KMS-11 (cell line): Measurements from ENCODE around the gene KRTAP5-10.

ENCODE experiments used
- H2AFZ ChIP-seq: fragments of 200-600 bp; sonication (generic); 2 replicates; pipeline ENCODE4 v1.6.1; 2016; ENCODE audit warnings: antibody characterized with exemption, mixed run types, low read depth
- H3K27ac ChIP-seq: fragments of 200-600 bp; sonication (generic); 2 replicates; pipeline ENCODE4 v1.6.1; 2016; ENCODE audit warnings: mild to moderate bottlenecking, mixed run types
- H3K27me3 ChIP-seq: fragments of 200-600 bp; sonication (generic); 2 replicates; pipeline ENCODE4 v1.6.1; 2017; ENCODE audit warnings: mild to moderate bottlenecking, low read depth, mixed run types, moderate library complexity; ENCODE audit not compliant: insufficient read depth
- H3K36me3 ChIP-seq: fragments of 200-600 bp; sonication (generic); 2 replicates; pipeline ENCODE4 v1.6.1; 2017; ENCODE audit warnings: mild to moderate bottlenecking, mixed run types; ENCODE audit not compliant: insufficient read depth
- H3K4me1 ChIP-seq: fragments of 200-600 bp; sonication (generic); 2 replicates; pipeline ENCODE4 v1.6.1; 2016; ENCODE audit warnings: mild to moderate bottlenecking, low read depth, mixed run types; ENCODE audit not compliant: poor library complexity, severe bottlenecking
- H3K4me2 ChIP-seq: fragments of 200-600 bp; sonication (generic); 2 replicates; pipeline ENCODE4 v1.7.0; 2016; ENCODE audit warnings: mild to moderate bottlenecking, mixed run types
- H3K4me3 ChIP-seq: fragments of 200-600 bp; sonication (generic); IDR thresholded peaks from 2 replicates; pipeline ENCODE4 v1.6.1; 2017; ENCODE audit warnings: low read depth, low read length, mixed read lengths; ENCODE audit not compliant: insufficient read depth
- H3K79me2 ChIP-seq: fragments of 200-600 bp; sonication (generic); 2 replicates; pipeline ENCODE4 v1.6.1; 2016; ENCODE audit warnings: low read depth, mixed run types; ENCODE audit not compliant: insufficient read depth
- H3K9ac ChIP-seq: fragments of 200-600 bp; sonication (generic); 2 replicates; pipeline ENCODE4 v1.6.1; 2016; ENCODE audit warnings: mild to moderate bottlenecking, mixed run types
- H4K20me1 ChIP-seq: fragments of 200-600 bp; sonication (generic); 2 replicates; pipeline ENCODE4 v1.6.1; 2016; ENCODE audit warnings: mild to moderate bottlenecking, mixed run types; ENCODE audit not compliant: insufficient read depth
- TF ChIP-seq, protein P1 (sequence below): fragments of 200-600 bp; sonication (generic); conservative IDR thresholded peaks from 2 replicates; pipeline ENCODE4 v1.6.1; 2017; ENCODE audit warnings: low read depth, mild to moderate bottlenecking, antibody characterized with exemption, low read length, moderate library complexity, mixed read lengths

Gene KRTAP5-10

DNA sequence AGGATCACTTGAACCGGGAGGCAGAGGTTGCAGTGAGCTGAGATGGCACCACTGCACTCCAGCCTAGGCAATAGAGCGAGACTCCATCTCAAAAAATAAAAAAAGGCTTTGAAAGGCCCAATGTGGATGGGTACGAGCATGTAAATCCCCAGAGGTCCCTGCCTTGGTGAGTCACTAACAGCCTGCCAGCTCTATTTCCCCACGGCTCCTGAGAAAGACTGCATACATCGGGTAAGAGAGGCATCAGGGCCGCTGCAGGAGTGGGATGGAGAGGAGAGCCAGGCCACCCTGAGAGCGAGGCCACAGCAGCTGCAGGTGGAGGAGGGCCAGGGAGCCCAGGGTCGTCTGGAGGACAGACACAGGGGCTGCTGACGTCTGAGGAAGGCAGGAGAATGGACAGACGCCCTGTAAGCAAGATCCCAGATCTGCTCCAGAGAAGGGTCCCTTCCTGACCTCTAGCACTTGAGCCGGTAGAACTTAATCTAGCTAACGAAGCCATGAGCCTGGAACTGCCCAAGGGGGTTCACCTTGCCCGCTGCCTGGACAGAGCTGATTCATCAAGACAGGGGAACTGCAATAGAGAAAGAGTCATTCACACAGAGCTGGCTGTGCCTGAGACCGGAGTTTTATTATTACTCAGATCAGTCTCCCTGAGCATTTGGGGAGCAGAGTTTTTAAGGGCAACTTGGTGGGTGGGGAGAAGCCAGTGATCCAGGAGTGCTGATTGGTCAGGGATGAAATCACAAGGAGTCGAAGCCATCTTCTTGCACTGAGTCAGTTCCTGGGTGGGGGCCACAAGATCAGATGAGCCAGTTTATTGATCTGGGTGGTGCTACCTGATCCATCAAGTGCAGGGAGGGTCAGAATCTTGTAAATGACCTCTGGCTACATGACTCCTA lies 22.2 kb upstream of the KRTAP5-10 start:
- no peak overlapping the region for H3K27ac ChIP-seq
- no peak overlapping the region for H3K4me2 ChIP-seq
- H3K9ac ChIP-seq: no peak overlapping the region
- no peaks in the 10 kb centered on the region for H3K36me3 ChIP-seq
- H3K4me3 ChIP-seq: no peak overlapping the region
- H3K27me3 ChIP-seq: no peaks in the 10 kb centered on the region
- peaks cover 4% of the 10 kb centered on the region for H3K4me1 ChIP-seq
- no peaks in the 10 kb centered on the region for H4K20me1 ChIP-seq
- H2AFZ ChIP-seq: no peak overlapping the region
- TF ChIP-seq, protein P1, sequence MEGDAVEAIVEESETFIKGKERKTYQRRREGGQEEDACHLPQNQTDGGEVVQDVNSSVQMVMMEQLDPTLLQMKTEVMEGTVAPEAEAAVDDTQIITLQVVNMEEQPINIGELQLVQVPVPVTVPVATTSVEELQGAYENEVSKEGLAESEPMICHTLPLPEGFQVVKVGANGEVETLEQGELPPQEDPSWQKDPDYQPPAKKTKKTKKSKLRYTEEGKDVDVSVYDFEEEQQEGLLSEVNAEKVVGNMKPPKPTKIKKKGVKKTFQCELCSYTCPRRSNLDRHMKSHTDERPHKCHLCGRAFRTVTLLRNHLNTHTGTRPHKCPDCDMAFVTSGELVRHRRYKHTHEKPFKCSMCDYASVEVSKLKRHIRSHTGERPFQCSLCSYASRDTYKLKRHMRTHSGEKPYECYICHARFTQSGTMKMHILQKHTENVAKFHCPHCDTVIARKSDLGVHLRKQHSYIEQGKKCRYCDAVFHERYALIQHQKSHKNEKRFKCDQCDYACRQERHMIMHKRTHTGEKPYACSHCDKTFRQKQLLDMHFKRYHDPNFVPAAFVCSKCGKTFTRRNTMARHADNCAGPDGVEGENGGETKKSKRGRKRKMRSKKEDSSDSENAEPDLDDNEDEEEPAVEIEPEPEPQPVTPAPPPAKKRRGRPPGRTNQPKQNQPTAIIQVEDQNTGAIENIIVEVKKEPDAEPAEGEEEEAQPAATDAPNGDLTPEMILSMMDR: no peak
- no peaks in the 10 kb centered on the region for H3K79me2 ChIP-seq

GRCh38 chr11:71543866-71544265 lies 21.5 kb upstream of the KRTAP5-10 start:
- H3K4me1 ChIP-seq: peaks cover 4% of the 10 kb centered on the region
- no peaks in the 10 kb centered on the region for H4K20me1 ChIP-seq
- no peak overlapping the region for H3K4me3 ChIP-seq
- H3K36me3 ChIP-seq: no peaks in the 10 kb centered on the region
- TF ChIP-seq, protein P1: no peak
- H3K27ac ChIP-seq: no peak overlapping the region
- H2AFZ ChIP-seq: no peak overlapping the region
- H3K4me2 ChIP-seq: no peak overlapping the region
- no peaks in the 10 kb centered on the region for H3K27me3 ChIP-seq
- no peaks in the 10 kb centered on the region for H3K79me2 ChIP-seq
- no peak overlapping the region for H3K9ac ChIP-seq

DNA sequence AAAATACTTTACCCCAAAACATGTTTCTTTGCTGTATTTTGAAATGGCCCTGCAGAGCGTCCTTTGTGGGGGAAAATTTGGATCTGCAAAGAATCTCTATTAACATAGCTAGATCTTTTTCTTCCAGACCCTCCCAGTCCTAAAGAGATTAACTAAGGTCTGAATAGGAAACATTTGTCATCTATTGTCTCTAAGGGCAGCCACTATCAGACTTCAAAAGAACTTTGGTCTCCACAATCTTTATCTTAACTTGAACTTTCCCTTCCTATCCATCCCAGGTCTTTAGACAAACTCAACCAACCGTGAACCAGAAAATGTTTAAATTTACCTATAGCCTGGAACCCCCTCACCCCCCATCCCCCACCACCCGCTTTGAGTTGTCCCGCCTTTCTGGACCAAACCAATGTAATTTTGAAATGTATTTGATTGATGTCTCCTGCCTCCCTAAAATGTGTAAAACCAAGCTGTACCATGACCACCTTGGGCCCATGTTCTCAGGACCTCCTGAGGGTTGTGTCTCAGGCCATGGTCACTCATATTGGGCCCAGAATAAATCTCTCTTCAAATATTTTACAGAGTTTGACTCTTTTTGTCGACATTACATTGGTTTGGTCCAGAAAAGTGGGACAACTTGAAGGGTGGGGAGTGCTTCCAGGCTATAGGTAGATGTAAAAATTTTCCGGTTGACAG lies 20.7 kb upstream of the KRTAP5-10 start:
- peaks cover 4% of the 10 kb centered on the region for H3K4me1 ChIP-seq

GRCh38 chr11:71545405-71545966 lies 19.9 kb upstream of the KRTAP5-10 start:
- no peaks in the 10 kb centered on the region for H4K20me1 ChIP-seq
- no peak overlapping the region for H3K27ac ChIP-seq
- TF ChIP-seq, protein P1: no peak
- H3K4me1 ChIP-seq: peaks cover under 1% of the 10 kb centered on the region
- no peak overlapping the region for H3K4me2 ChIP-seq
- no peak overlapping the region for H2AFZ ChIP-seq
- H3K36me3 ChIP-seq: no peaks in the 10 kb centered on the region
- no peak overlapping the region for H3K9ac ChIP-seq
- no peak overlapping the region for H3K4me3 ChIP-seq
- H3K79me2 ChIP-seq: no peaks in the 10 kb centered on the region
- no peaks in the 10 kb centered on the region for H3K27me3 ChIP-seq

More for the DNA sequence above, 20.7 kb upstream of the KRTAP5-10 start:
- H3K4me3 ChIP-seq: no peak overlapping the region
- H3K27me3 ChIP-seq: no peaks in the 10 kb centered on the region
- no peaks in the 10 kb centered on the region for H4K20me1 ChIP-seq
- no peaks in the 10 kb centered on the region for H3K79me2 ChIP-seq
- TF ChIP-seq, protein P1: no peak
- H3K27ac ChIP-seq: no peak overlapping the region
- no peak overlapping the region for H3K4me2 ChIP-seq
- H2AFZ ChIP-seq: no peak overlapping the region
- H3K36me3 ChIP-seq: no peaks in the 10 kb centered on the region
- no peak overlapping the region for H3K9ac ChIP-seq
